ENCODE measurements around the gene CFAP99. TPM values are rescaled to one million over a fixed set of nuclear protein-coding genes. Genes with fewer than 3 reads are reported as not detected.
"Not testable (repeated sequence)": the region's sequence is repeated elsewhere in the genome, so short reads cannot be mapped to it uniquely, and the experiment has no call there.

CFAP99 gene
- total RNA-seq, 1 donor from 2014 or later, result not detected

- DNase-seq (ENCODE audit: low read depth), result no peak
Measured at GRCh38 chr4:2427383-2428334, 8.9 kb downstream of the CFAP99 start.

GRCh38 chr4:2428496-2429213, 9.9 kb downstream of the CFAP99 start:
- no peak for DNase-seq (ENCODE audit: low read depth)

- DNase-seq (ENCODE audit: low read depth), result not testable (repeated sequence)
Measured at GRCh38 chr4:2429945-2430757, 11.4 kb downstream of the CFAP99 start.

- DNase-seq (ENCODE audit: low read depth), result no peak
Measured at GRCh38 chr4:2432004-2432403, 13.2 kb downstream of the CFAP99 start.

- peak; percentile 31 for DNase-seq (ENCODE audit: low read depth)
Measured at GRCh38 chr4:2432991-2433530, 14.3 kb downstream of the CFAP99 start.

GRCh38 chr4:2433609-2434350, 15.0 kb downstream of the CFAP99 start:
- no peak for DNase-seq (ENCODE audit: low read depth)

GRCh38 chr4:2434420-2434819, 15.7 kb downstream of the CFAP99 start:
- DNase-seq (ENCODE audit: low read depth), result no peak

GRCh38 chr4:2436301-2436700, 17.5 kb downstream of the CFAP99 start:
- peak; percentile 49 for DNase-seq (ENCODE audit: low read depth)

GRCh38 chr4:2436761-2437474, 18.2 kb downstream of the CFAP99 start:
- no peak for DNase-seq (ENCODE audit: low read depth)

- DNase-seq (ENCODE audit: low read depth), result no peak
Measured at GRCh38 chr4:2437475-2438215, 18.9 kb downstream of the CFAP99 start.

- no peak for DNase-seq (ENCODE audit: low read depth)
Measured at GRCh38 chr4:2438822-2439718, 20.3 kb downstream of the CFAP99 start.

GRCh38 chr4:2441393-2442174, 22.8 kb downstream of the CFAP99 start:
- DNase-seq (ENCODE audit: low read depth), result peak; percentile 44

- DNase-seq (ENCODE audit: low read depth), result no peak
Measured at GRCh38 chr4:2442175-2442993, 23.6 kb downstream of the CFAP99 start.

GRCh38 chr4:2443061-2443730, 24.4 kb downstream of the CFAP99 start:
- DNase-seq (ENCODE audit: low read depth), result no peak

- DNase-seq (ENCODE audit: low read depth), result no peak
Measured at GRCh38 chr4:2443956-2444740, 25.4 kb downstream of the CFAP99 start.
